Measurements from ENCODE around the gene TTF2. TPM values are rescaled to one million over a fixed set of nuclear protein-coding genes. Genes with fewer than 3 reads are reported as not detected.

TTF2 gene
- total and polyA plus RNA-seq, 2 of the 8 experiments (the other 6 are each of a cell fraction or from before 2014, with no cell fraction given), result 16.9 to 89.6 TPM

DNA sequence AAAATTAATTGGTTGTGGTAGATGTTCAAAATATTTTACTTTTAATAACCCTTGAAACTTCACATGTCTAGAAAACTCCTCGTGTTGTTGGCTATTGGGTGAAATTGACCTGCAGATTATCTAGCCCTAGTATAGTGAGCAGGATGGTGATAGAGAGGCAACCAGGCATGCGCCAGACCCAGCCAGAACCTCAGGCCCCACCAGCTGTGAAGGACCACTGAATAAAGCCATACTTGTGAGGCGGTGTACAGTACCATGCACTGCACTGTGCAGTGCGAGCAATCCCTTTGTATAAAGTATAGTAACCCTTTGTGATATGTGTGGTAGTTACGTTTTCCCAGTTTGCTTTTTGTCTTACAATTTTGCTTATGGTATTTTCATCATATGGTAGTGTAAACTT, 8.5 kb downstream of the TTF2 start:
- Histone ChIP-seq H4K91ac (replicated peaks; ENCODE audit: insufficient read length, low read length) (no peak overlapping the region), H2AK5ac (ENCODE audit: low read depth, low read length) (no peak overlapping the region), H2BK120ac (replicated peaks; ENCODE audit: low read depth, low read length) (no peak overlapping the region), H4K8ac (ENCODE audit: extremely low read depth, insufficient read depth, low read length) (no peak overlapping the region), H3K79me1 (ENCODE audit: low read depth, low read length) (no peaks in the 10 kb centered on the region; the same call in 1 of the 2 replicates), H3K36me3 (ENCODE audit: control insufficient read depth in 2 of 4, insufficient read depth in 4 of 4, low read length in 3 of 4) (peaks cover 6 to 29% (median 22%) of the 10 kb centered on the region in 4 experiments), H3K4me3 (ENCODE audit: extremely low read depth in 1 of 4, insufficient read depth in 2 of 4, low read depth in 3 of 4, low read length in 4 of 4) (no peak overlapping the region), H3K27ac (ENCODE audit: low read depth, low read length) (no peak overlapping the region), H3K9me3 (ENCODE audit: insufficient read depth in 2 of 2, low read depth in 1 of 2, low read length in 1 of 2) (no peaks in the 10 kb centered on the region), H3K56ac (replicated peaks; ENCODE audit: insufficient read length, low read depth, low read length) (no peak overlapping the region), H2AFZ (ENCODE audit: low read length) (no peak overlapping the region), H3K4ac (replicated peaks; ENCODE audit: insufficient read length, low read depth, low read length) (no peak overlapping the region), H3K9ac (replicated peaks in 1 of 4; ENCODE audit: extremely low read depth in 1 of 4, low read depth in 3 of 4, low read length in 3 of 4) (no peak overlapping the region), H3K23me2 (ENCODE audit: low read depth, low read length) (no peaks in the 10 kb centered on the region), H2BK20ac (ENCODE audit: low read length) (no peak overlapping the region), H3K14ac (ENCODE audit: insufficient read length) (no peak overlapping the region), H3K23ac (ENCODE audit: insufficient read length) (no peak overlapping the region), H3K4me2 (ENCODE audit: insufficient read depth in 1 of 2, low read depth in 2 of 2, low read length in 2 of 2) (no peak overlapping the region), H3K27me3 (replicated peaks in 1 of 4; ENCODE audit: control insufficient read depth in 3 of 4, extremely low read depth in 1 of 4, insufficient read depth in 3 of 4, low read length in 3 of 4) (peaks cover 0 to 1% (median 0%) of the 10 kb centered on the region in 4 experiments; a peak in 1 of 7 replicates), H4K5ac (ENCODE audit: insufficient read length, low read depth, low read length) (no peak overlapping the region), H2BK15ac (ENCODE audit: low read length) (no peak overlapping the region), H3K18ac (ENCODE audit: extremely low read depth, low read length) (no peak overlapping the region), H2BK12ac (ENCODE audit: low read depth, low read length) (no peak overlapping the region), H4K20me1 (replicated peaks in 1 of 2; ENCODE audit: control insufficient read depth in 1 of 2, insufficient read depth in 2 of 2, low read length in 2 of 2) (peaks cover 1 to 4% of the 10 kb centered on the region in 2 experiments), H2BK5ac (ENCODE audit: low read depth, low read length) (no peak overlapping the region), H3K4me1 (replicated peaks in 1 of 4; ENCODE audit: control insufficient read depth in 3 of 4, insufficient read depth in 4 of 4, low read length in 3 of 4) (no peaks in the 10 kb centered on the region; a peak in 1 of 7 replicates), H3K79me2 (ENCODE audit: control insufficient read depth in 1 of 2, insufficient read depth in 2 of 2, low read length in 2 of 2) (peaks cover 0 to 30% of the 10 kb centered on the region in 2 experiments; a peak in 2 of 4 replicates)
- 90% methylated on average over 5 of the region's 5 CpGs; no CpG with 5 or more reads in 1 of the 2 experiments for WGBS, 2 experiments (ENCODE audit: extremely low coverage in 1 of 2, insufficient coverage in 1 of 2, insufficient read length in 1 of 2, insufficient replicate concordance in 2 of 2, low coverage in 1 of 2, low lambda C conversion rate in 2 of 2, missing lambda C conversion rate in 1 of 2)
- CTCF ChIA-PET (ENCODE audit: partially characterized antibody), result interaction anchor here (0.5 to 5.2 kb wide), 20 partner anchors 9 to 1444 kb away, joined by 3 to 49 read pairs (median 5); partner anchors contain the start of gene TTF2
- no peak for FAIRE-seq
- no peak for DNase-seq (ENCODE audit: low read depth in 1 of 2, low spot score in 2 of 2)
- POLR2A ChIA-PET (ENCODE audit: partially characterized antibody), result interaction anchor here (1.0 to 3.6 kb wide), 2 partner anchors 9 to 12 kb away, joined by 3 to 13 read pairs; partner anchors contain the start of gene TTF2
- TF ChIP-seq TAF1 (IDR thresholded peaks at IDR 0.05; ENCODE audit: low read depth, low read length) (no peak), YY1 (IDR thresholded peaks at IDR 0.05; ENCODE audit: low read depth, low read length) (no peak), ZNF274 (IDR thresholded peaks at IDR 0.05; ENCODE audit: borderline replicate concordance, extremely low read depth, low read length) (no peak), SP2 (IDR thresholded peaks at IDR 0.05; ENCODE audit: low read length) (no peak), ASH2L (IDR thresholded peaks at IDR 0.05; ENCODE audit: low read length) (no peak), SIX5 (IDR thresholded peaks at IDR 0.05; ENCODE audit: low read depth, low read length) (no peak), KDM5A (IDR thresholded peaks at IDR 0.05; ENCODE audit: low read length) (no peak), SIRT6 (IDR thresholded peaks at IDR 0.05; ENCODE audit: low read length) (no peak)
